ENCODE measurements around the gene PPP3R1.

PPP3R1 gene

GRCh38 chr2:68225119-68225632 is 27.2 kb downstream of the PPP3R1 start:
- no peak overlapping the region for H3K4me2 ChIP-seq (ENCODE audit: low read depth, low read length, poor library complexity, severe bottlenecking)
- H3K27ac ChIP-seq (ENCODE audit: low read depth, low read length): no peak overlapping the region
- no peak overlapping the region for H3K9ac ChIP-seq (ENCODE audit: low read length)
- no peak overlapping the region for H2AFZ ChIP-seq (ENCODE audit: low read depth, low read length, severe bottlenecking)
- H3K4me3 ChIP-seq (ENCODE audit: insufficient read depth, low read length, poor library complexity, severe bottlenecking): no peak overlapping the region
- peaks cover 100% of the 10 kb centered on the region for H3K79me2 ChIP-seq (ENCODE audit: insufficient read depth, low read length)
- no peaks in the 10 kb centered on the region for H3K9me2 ChIP-seq (replicated peaks; ENCODE audit: insufficient read depth, low read length)
- H3K9me3 ChIP-seq (ENCODE audit: insufficient read depth, low read length): no peaks in the 10 kb centered on the region
- peaks cover 50% of the 10 kb centered on the region for H4K20me1 ChIP-seq (ENCODE audit: low read depth, low read length)
- H3K36me3 ChIP-seq (ENCODE audit: low read length): peaks cover 17% of the 10 kb centered on the region; the same call in 1 of the 2 replicates
- TF ChIP-seq CTCF (IDR thresholded peaks at IDR 0.05; ENCODE audit: insufficient read depth, low read length, poor library complexity, severe bottlenecking): peak; percentile 20
- TF ChIP-seq EZH2phosphoT487 (conservative IDR thresholded peaks at IDR 0.05; ENCODE audit: low read length): no peak
- H3K27me3 ChIP-seq (ENCODE audit: low read length): no peaks in the 10 kb centered on the region
- peaks cover 23% of the 10 kb centered on the region; the same call in 1 of the 2 replicates for H3F3A ChIP-seq (ENCODE audit: insufficient read depth)

- H3K27ac ChIP-seq (ENCODE audit: low read depth, low read length): no peak overlapping the region
- H3K9me3 ChIP-seq (ENCODE audit: insufficient read depth, low read length): no peaks in the 10 kb centered on the region
- no peak overlapping the region for H3K9ac ChIP-seq (ENCODE audit: low read length)
- H3K9me2 ChIP-seq (replicated peaks; ENCODE audit: insufficient read depth, low read length): no peaks in the 10 kb centered on the region
- H3K36me3 ChIP-seq (ENCODE audit: low read length): peaks cover 17% of the 10 kb centered on the region; the same call in 1 of the 2 replicates
- H3K27me3 ChIP-seq (ENCODE audit: low read length): no peaks in the 10 kb centered on the region
- peaks cover 23% of the 10 kb centered on the region; the same call in 1 of the 2 replicates for H3F3A ChIP-seq (ENCODE audit: insufficient read depth)
- H2AFZ ChIP-seq (ENCODE audit: low read depth, low read length, severe bottlenecking): no peak overlapping the region
- no peak overlapping the region for H3K4me2 ChIP-seq (ENCODE audit: low read depth, low read length, poor library complexity, severe bottlenecking)
- no peak for TF ChIP-seq EZH2phosphoT487 (conservative IDR thresholded peaks at IDR 0.05; ENCODE audit: low read length)
- TF ChIP-seq CTCF (IDR thresholded peaks at IDR 0.05; ENCODE audit: insufficient read depth, low read length, poor library complexity, severe bottlenecking): no peak
- H3K79me2 ChIP-seq (ENCODE audit: insufficient read depth, low read length): peaks cover 100% of the 10 kb centered on the region
- peaks cover 57% of the 10 kb centered on the region for H4K20me1 ChIP-seq (ENCODE audit: low read depth, low read length)
- no peak overlapping the region for H3K4me3 ChIP-seq (ENCODE audit: insufficient read depth, low read length, poor library complexity, severe bottlenecking)
These were observed 28.9 kb downstream of the PPP3R1 start for GRCh38 chr2:68223419-68223818.

GRCh38 chr2:68222287-68222686 is 30.0 kb downstream of the PPP3R1 start:
- Histone ChIP-seq H3K4me3 (ENCODE audit: insufficient read depth, low read length, poor library complexity, severe bottlenecking) (no peak overlapping the region), H3K4me2 (ENCODE audit: low read depth, low read length, poor library complexity, severe bottlenecking) (no peak overlapping the region), H4K20me1 (ENCODE audit: low read depth, low read length) (peaks cover 56% of the 10 kb centered on the region), H3K9me3 (ENCODE audit: insufficient read depth, low read length) (no peaks in the 10 kb centered on the region), H3F3A (ENCODE audit: insufficient read depth) (peaks cover 23% of the 10 kb centered on the region; the same call in 1 of the 2 replicates), H3K27me3 (ENCODE audit: low read length) (no peaks in the 10 kb centered on the region), H3K79me2 (ENCODE audit: insufficient read depth, low read length) (peaks cover 100% of the 10 kb centered on the region), H3K27ac (ENCODE audit: low read depth, low read length) (no peak overlapping the region), H3K36me3 (ENCODE audit: low read length) (peaks cover 13% of the 10 kb centered on the region; the same call in 1 of the 2 replicates), H3K9ac (ENCODE audit: low read length) (no peak overlapping the region), H3K9me2 (replicated peaks; ENCODE audit: insufficient read depth, low read length) (no peaks in the 10 kb centered on the region), H2AFZ (ENCODE audit: low read depth, low read length, severe bottlenecking) (no peak overlapping the region)
- TF ChIP-seq CTCF (IDR thresholded peaks at IDR 0.05; ENCODE audit: insufficient read depth, low read length, poor library complexity, severe bottlenecking) (no peak), EZH2phosphoT487 (conservative IDR thresholded peaks at IDR 0.05; ENCODE audit: low read length) (no peak)

All from SU-DHL-6 (cell line).